ENCODE results near the gene CCDC83.

The CCDC83 gene

DNA sequence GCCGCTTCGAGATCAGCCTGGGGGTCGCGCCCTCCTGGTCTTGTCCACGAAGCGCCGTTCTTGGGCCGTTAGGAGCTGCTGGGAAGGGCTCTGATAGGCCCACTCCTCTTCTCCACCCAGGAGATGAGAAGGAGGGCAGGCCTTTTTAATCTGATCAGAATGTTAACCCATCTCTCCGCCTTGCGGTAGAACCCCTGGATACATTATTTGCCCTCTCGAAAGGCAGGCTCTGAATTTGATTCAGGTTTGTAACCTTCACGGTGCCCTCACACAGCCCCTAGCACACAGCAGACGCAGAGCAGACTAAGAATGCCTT is at the start of gene CCDC83:
CCDC83 (plus strand) TSS at position 43 of the 316 bp plus-strand sequence. CDS start 9,741 bp downstream, outside the sequence.
- no peak for DNase-seq (ENCODE audit: low spot score)

- DNase-seq (ENCODE audit: low spot score), result no peak
These were observed 49.8 kb upstream of the CCDC83 start for GRCh38 chr11:85805387-85805786.

- DNase-seq (ENCODE audit: low spot score), result no peak
These were observed 49.2 kb upstream of the CCDC83 start for GRCh38 chr11:85806016-85806415.

GRCh38 chr11:85806876-85807275 is 48.3 kb upstream of the CCDC83 start:
- DNase-seq (ENCODE audit: low spot score), result no peak

DNA sequence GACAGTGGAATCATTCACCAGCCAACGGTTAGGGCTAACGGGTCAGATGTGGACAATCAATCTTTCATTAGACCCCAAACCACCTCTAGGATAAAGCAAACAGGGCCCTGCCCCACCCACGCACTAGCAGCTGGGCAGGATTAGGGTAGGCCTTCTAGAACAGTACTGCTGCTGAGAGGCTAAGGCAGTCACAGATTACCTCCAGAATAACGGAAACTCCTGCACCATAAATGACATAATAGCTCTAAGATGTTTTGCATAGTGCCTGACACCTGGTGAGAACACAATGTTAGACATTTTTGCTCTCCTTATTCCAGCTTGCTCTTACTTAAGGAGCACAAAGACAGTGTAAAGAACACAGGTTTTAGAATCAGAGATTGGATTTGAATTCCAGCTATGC is 46.0 kb upstream of the CCDC83 start:
- DNase-seq (ENCODE audit: low spot score), result peak; percentile 75

DNA sequence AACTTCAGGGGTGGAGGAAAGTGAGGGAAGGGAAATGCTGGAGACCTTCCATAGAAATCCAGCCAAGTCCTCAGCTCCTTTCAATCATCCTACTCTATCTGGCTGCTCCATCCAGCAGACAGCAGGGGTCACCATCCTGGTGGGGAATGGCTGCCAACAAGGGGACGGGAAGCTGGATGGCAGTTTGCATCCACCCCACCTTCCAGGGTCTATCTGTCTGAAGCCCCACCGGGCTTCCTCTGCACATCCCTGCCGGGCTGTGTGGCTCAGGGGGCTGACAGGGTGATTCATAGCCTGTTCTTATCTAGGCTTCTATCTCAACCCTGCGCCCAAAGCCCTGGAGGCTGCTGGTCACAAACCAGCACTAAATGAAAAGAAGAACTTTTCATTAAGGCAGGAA is 45.3 kb upstream of the CCDC83 start:
- peak; percentile 39 for DNase-seq (ENCODE audit: low spot score)

GRCh38 chr11:85810521-85810870 is 44.7 kb upstream of the CCDC83 start:
- no peak for DNase-seq (ENCODE audit: low spot score)

- DNase-seq (ENCODE audit: low spot score), result peak; percentile 82
These were observed 44.1 kb upstream of the CCDC83 start, which contains the start of gene SYTL2 for GRCh38 chr11:85810871-85811611. Gene SYTL2, minus strand, starts transcription at chr11:85811141. Its CDS starts 53,416 bp downstream, at chr11:85757725.

DNA sequence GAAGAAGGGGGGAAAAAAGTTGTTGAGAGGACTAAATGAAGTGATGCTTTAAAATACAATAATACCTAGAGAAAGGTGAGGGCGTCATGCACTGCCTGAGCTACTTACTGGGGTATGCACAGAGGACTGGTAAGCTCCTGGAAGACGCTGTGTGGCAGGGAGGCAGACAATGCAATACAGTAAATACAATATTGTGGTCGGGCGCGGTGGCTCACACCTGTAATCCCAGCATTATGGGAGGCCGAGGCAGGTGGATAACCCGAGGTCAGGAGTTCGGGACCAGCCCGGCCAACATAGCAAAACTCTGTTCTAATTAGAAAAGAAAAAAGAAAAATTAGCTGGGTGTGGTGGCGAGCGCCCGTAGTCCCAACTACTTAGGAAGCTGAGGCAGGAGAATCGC is 43.6 kb upstream of the CCDC83 start:
- DNase-seq (ENCODE audit: low spot score), result peak; percentile 7

DNA sequence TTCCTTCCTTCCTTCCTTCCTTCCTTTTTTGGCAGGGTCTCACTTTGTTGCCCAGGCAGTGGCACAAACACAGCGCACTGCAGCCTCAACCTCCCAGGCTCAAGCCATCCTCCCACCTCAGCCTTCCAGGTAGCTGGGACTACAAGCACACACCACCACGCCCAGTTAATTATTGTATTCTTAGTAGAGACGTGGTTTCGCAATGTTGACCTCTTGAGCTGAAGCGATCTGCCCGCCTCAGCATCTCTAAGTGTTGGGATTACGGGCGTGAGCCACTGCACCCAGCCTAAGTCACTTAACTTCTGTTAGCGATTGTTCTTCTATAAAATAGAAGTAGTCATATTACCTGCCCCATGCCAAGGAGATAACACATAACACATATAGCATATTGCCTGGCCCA is 41.5 kb upstream of the CCDC83 start:
- no peak for DNase-seq (ENCODE audit: low spot score)

GRCh38 chr11:85815186-85815931 is 39.8 kb upstream of the CCDC83 start:
- DNase-seq (ENCODE audit: low spot score), result no peak

- no peak for DNase-seq (ENCODE audit: low spot score)
These were observed 35.7 kb upstream of the CCDC83 start for GRCh38 chr11:85819441-85819840.

DNA sequence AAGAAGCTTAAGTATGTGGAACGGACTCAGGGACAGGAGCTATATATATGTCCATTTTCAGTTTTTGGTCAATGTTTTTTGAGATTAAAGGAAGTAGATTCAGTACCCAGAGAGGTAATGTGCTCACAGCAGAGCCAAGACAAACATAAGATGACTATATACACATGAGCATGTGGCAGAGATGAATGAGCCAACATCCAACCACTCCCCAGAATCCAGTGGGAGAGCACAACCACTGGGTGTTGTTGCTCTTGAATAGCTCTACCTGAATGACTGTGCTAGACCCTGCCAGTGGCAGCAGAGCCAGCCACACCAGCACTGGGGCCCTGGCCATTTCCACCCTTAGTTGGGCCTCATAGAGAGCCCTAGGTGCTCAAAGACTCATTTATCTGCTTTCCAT is 33.5 kb upstream of the CCDC83 start:
- no peak for DNase-seq (ENCODE audit: low spot score)

DNA sequence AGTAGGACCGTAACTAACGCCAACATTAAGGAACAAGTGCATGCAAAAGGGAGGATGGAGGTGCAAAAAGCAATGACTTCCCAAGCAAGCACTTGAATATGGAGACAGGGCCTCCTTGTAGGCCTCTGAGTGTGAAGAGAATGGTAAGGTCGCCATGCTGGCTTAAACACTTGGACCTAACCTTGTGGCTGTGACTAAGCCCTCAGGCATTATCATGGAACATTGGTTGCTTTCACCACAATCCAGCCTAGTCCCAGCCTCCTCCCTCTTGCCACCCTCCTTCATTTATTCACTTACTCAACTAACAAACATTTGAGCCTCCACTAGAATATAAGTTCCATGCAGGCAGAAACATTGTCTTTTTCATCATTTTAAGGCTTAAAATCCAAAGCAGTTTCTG is 32.4 kb upstream of the CCDC83 start:
- no peak for DNase-seq (ENCODE audit: low spot score)

DNA sequence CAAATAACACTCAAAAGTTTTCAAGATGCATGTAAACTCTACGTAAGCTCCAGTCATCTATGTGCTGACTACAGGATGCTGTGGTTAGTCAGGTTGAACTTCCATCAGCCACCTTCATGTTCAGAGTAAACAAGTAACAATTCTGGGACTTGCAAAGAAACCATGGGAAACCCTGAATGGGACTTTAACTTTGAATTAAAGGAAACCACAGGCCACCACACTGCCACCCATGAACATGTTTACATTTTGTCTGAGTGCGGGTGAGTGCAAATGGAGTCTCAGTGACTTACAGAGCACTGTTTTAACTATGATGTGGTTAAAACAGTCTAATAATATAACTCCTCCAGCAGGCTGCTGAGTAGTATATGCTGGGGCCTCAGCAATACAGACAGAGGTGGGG is 31.4 kb upstream of the CCDC83 start:
- no peak for DNase-seq (ENCODE audit: low spot score)

- no peak for DNase-seq (ENCODE audit: low spot score)
These were observed 29.6 kb upstream of the CCDC83 start for GRCh38 chr11:85825616-85826015.

- peak; percentile 20 for DNase-seq (ENCODE audit: low spot score)
These were observed 28.9 kb upstream of the CCDC83 start for GRCh38 chr11:85826116-85826855.

GRCh38 chr11:85827748-85828639 is 27.2 kb upstream of the CCDC83 start:
- no peak for DNase-seq (ENCODE audit: low spot score)

DNA sequence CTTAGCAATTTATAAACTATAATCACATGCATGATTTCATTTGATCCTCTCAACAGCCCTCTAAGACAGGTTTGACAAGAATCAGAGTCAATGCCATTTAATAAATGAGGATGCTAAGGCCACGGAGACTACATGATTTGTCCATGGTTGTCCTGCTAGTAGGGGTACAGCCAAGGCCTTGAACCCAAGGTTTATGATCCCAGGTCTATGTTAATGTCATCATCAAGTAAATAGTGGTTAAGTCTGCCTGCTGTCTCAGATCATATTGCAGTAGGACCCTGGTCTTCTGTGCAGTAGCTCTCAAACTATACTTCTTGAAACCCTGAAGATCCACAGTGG is 26.6 kb upstream of the CCDC83 start:
- no peak for DNase-seq (ENCODE audit: low spot score)

- no peak for DNase-seq (ENCODE audit: low spot score)
These were observed 26.0 kb upstream of the CCDC83 start for GRCh38 chr11:85829172-85829571.

GRCh38 chr11:85831050-85831449 is 24.1 kb upstream of the CCDC83 start:
- DNase-seq (ENCODE audit: low spot score), result no peak

GRCh38 chr11:85835263-85835662 is 19.9 kb upstream of the CCDC83 start:
- DNase-seq (ENCODE audit: low spot score), result no peak

All from NAMALWA (cell line).